NCI-H187 (cell line): ENCODE results near the gene COPS6.

ENCODE experiments used
- DNase-seq, 2 experiments: peaks; one replicate each; lab custom pipeline; 2025; lab: John Stamatoyannopoulos, UW

The COPS6 gene

GRCh38 chr7:100088621-100089457, at the start of gene COPS6:
Gene COPS6 (plus strand): TSS chr7:100088969. CDS start chr7:100088991, 22 bp downstream.
- DNase-seq: peak; percentile 47 to 71

DNA sequence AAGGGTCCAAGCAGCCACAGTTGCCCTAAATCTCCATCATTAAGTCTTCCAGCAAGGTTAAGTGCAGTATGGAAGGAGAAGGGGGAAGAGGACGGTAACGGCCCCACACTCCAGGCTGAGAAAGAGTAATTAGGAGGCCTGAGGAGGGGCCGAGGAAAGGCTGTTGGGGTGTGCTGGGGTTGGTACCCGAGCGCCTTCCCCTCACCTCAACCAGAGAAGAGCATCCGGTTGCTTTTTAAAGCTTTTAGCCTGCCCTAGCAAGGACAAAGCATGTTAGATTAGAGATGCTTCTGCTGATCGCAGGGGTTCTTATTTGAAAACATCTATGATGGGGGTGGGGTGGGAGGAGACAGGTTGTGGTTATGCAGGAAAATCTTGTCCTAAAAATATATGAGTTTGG, 48.2 kb upstream of the COPS6 start:
- no peak for DNase-seq

GRCh38 chr7:100044718-100045117, 44.1 kb upstream of the COPS6 start:
- DNase-seq: no peak

DNA sequence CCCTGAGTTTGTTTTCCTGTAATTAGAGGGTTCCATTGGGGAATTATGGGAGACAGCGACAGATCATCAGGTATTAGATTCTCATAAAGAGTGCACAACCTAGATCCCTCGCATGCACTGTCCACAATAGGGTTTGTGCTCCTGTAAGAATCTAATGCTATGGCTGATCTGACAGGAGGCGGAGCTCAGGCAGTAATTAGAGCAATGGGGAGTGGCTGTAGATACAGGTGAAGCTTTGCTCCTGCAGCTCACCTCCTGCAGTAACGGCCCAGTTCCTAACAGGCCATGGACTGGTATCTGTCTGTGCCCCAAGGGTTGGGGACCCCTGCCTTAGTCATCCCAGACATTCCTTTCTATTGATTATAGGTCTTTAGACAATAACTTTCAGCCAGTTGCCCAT, 40.1 kb upstream of the COPS6 start:
- DNase-seq: no peak

DNA sequence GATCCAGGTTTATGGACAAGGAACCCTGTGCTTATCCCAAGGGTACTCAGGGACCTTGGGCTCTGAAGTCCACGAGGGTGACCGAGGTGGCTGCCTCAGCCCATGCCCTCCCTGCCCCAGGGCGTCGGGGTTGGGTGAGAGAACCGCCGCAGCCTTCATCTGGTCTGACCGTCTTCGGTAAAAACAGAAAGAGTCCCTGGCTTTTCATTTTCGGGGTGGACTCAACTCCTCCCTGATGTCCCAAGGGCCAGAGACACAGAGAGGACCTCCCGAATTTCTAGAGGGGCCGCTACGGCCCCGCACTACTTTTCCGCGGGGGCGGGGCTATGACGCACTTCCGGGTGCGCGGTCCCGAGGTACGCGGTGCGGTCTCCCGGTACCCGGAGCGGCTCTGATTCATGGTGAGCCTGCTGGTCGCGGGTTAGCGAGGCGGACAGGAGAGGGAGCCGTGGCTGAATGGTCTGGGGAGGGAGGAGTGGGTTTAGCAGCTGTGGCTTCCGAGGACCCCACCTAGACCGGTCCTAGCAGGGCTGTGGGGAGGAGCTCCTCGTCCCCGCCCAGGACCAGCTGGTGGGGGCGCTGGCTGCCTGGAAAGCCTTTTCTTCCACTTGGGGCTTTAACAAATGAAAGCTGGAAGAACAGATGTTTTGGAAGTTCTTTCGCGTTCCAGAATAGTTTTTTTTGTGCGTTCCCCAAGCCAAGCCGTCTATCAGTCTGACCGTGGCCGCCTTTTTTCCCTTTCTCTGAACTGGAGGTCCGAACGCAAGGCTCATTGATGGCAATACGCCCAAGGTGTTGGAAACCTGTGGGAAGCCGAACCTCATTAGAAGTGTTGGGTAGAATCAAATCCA, 39.1 kb upstream of the COPS6 start, which contains the start of gene ZSCAN21:
Gene ZSCAN21, plus strand, starts transcription at position 334 of the 851 bp plus-strand sequence. CDS start 7,233 bp downstream, outside the sequence.
- peak; percentile 70 to 73 for DNase-seq

DNA sequence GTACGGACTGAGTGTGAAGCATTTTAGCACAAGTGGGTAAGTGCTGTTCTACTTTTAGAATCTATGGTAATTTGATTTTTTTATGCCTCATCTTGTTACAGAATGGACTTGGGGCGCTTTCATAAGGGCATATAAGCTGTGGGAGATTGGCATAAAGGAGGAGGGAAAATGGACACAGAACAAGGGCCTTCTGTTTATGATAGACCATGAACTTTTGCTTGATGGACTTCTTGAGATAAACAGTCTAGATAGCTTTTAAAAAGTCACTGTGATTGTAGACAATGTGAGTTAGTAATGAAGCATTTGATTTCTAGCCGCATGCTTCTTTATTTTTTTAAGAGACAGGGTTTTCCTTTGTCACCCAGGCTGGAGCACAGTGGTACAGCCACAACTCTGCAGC, 37.2 kb upstream of the COPS6 start:
- DNase-seq: no peak

DNA sequence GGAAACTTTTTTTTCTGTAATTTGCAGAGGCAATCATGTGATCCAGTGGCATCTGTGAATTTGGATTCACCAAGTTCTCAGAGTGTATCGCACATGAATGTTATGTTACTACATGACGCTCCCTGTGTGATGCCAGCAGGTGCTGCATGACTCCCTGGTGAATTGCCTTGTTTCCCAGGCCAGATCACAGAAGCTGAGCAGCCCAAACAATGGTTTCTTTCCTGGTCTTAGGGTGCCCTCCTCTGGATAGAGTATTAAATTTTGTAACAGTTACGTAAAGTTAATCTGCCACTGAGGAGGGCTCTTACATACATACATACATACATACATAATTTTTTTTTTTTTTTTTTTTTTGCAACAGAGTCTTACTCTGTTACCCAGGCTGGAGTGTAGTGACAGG, 35.6 kb upstream of the COPS6 start:
- no peak for DNase-seq

- DNase-seq: no peak
Observed at GRCh38 chr7:100057006-100057405, 31.8 kb upstream of the COPS6 start.

DNA sequence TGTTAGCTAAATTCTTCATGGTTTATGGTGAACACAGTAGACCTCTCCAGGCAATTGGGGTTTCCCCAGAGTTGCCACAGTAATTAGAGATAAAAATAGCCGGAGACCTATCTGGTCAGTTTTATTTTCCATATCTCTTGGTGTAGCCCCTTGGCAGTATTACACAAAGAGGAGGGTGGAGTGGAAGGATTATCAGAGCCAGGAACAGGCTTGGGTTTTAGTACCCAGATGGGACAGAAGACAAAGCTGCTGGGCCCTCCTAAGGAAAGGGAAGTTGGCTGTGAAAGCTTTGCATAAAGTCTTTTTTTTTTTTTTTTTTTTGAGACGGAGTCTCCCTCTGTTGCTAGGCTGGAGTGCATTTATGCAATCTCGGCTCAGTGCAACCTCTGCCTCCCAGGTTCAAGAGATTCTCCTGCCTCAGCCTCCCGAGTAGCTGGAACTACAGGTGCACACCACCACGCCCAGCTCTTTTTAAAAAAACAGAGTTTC, 29.5 kb upstream of the COPS6 start:
- DNase-seq: no peak

GRCh38 chr7:100061518-100062193, 27.1 kb upstream of the COPS6 start:
- no peak for DNase-seq

DNA sequence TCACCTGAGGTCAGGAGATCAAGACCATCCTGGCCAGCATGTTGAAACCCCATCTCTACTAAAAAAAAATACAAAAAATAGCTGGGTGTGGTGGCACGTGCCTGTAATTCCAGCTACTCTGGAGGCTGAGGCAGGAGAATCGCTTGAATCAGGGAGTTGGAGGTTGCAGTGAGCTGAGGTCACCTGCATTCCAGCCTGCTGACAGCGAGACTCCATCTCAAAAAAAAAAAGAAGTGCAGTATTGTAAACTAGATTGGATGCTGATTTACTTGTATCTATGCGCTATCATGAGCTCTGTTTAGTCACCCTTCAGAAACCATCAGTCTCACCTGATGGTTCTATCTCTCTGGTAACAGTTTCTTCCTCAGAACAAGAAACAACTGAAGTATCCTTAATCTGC, 25.4 kb upstream of the COPS6 start:
- DNase-seq: no peak

- DNase-seq: no peak
Observed at GRCh38 chr7:100064162-100064561, 24.6 kb upstream of the COPS6 start.

GRCh38 chr7:100065452-100066186, 23.1 kb upstream of the COPS6 start:
- no peak for DNase-seq

GRCh38 chr7:100066953-100067352, 21.8 kb upstream of the COPS6 start:
- DNase-seq: no peak

- no peak for DNase-seq
Observed at GRCh38 chr7:100069991-100070390, 18.8 kb upstream of the COPS6 start.

DNA sequence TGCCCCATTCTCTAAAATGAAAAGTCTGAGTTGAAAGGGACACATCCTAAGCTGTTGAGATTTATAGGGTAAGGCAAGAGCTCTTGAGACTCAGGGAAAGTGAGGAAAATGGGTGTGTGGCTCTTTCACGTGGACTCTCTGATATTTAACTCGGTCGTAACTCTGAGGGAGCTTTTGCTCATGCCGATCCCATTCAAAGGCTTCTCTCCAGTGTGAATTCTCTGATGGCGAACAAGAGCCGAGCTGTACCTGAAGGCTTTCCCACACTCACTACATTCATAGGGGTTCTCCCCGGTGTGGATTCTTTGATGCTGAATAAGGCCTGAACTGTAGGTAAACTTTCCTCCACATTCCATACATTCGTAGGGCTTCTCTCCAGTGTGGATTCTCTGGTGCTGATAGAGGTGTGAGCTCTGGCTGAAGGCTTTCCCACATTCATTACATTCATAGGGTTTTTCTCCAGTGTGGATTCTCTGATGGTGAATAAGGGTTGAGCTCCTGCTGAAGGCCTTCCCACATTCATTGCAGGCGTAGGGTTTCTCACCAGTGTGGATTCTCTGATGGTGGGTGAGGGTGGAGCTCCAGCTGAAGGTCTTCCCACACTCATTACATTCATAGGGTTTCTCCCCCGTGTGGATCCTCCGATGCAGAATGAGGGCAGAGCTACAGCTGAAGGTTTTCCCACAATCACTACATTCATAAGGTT, 17.6 kb upstream of the COPS6 start:
- no peak for DNase-seq

- no peak for DNase-seq
Observed at GRCh38 chr7:100072462-100072861, 16.3 kb upstream of the COPS6 start.

DNA sequence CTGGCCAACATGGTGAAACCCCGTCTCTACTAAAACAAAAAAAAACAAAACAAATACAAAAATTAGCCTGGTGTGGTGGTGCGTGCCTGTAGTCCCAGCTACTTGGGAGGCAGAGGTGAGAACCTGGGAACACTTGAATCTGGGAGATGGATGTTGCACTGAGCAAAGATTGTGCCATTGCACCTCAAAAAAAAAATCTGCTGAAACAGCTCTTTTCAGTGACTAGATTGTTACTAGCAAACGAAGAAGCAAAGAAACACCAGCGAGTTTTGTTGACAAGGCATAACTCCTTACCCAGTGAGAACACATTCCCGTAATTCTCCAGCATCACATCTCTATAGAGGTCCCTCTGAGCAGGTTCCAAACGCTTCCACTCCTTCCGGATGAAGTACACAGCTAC, 13.9 kb upstream of the COPS6 start:
- DNase-seq: no peak

- no peak for DNase-seq
Observed at GRCh38 chr7:100075418-100075817, 13.4 kb upstream of the COPS6 start.

- no peak for DNase-seq
Observed at GRCh38 chr7:100077205-100077604, 11.6 kb upstream of the COPS6 start.

DNA sequence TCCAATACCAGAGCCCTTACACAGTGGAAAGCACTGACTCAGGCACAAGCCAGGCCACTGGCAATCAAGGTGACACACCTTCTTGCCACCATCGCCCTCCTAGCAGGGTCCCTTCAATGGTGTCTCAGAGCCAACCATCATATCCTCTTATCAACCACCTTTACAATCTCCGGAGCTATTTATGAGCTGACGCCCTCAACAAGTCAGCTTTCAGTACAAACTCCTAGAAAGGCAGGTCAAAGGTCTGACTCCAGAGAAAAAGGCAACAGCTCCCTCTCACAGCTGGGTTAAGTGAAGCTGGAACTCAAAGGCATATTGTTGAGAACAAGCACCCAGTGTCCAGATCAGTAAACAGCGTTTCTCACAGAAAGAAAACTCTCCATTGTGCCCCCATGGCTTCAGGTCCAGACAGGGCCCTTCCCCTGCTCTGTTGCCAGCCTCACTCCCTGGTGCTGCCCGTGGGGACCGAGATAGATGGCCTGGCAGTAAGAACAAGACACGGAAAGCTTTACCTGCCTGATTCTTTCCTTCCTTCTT, 9.7 kb upstream of the COPS6 start:
- no peak for DNase-seq
